ENCODE data around the gene IFNL1.
"Not testable (repeated sequence)": the region's sequence is repeated elsewhere in the genome, so short reads cannot be mapped to it uniquely, and the experiment has no call there.

IFNL1 gene

DNA sequence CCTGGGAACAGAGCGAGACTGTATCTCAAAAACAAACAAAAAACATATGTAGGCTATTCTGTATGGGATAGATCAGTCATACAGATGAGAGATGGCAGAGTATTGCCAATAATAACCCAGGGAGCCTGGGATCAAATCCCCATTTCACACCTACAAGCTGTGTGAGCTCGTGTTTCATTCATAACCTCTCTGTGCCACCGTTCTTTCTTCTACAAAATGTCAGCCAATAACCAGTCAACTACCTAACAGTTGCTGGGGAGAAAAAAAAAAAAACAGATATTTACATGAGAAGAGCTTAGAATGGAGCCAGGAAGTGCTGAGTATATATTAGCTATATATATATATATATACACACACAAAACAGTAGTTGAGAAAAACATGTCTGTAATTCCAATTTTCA lies 34.5 kb upstream of the IFNL1 start:
- H3K27ac ChIP-seq (ENCODE audit: low read depth, low read length): no peak overlapping the region
- no peak overlapping the region for H3K9ac ChIP-seq (ENCODE audit: low read length)
- H3K4me3 ChIP-seq (ENCODE audit: low read depth in 1 of 2, low read length in 2 of 2): no peak overlapping the region
- no peaks in the 10 kb centered on the region for H3K9me3 ChIP-seq (ENCODE audit: low read length)
- no peaks in the 10 kb centered on the region for H3K36me3 ChIP-seq (ENCODE audit: insufficient read depth, low read length)
- no peaks in the 10 kb centered on the region for H3K4me1 ChIP-seq (ENCODE audit: insufficient read depth, low read length)
- H3K27me3 ChIP-seq (ENCODE audit: control insufficient read depth in 1 of 2, insufficient read depth in 2 of 2, low read length in 2 of 2): peaks cover 26 to 57% of the 10 kb centered on the region in 2 donors

DNA sequence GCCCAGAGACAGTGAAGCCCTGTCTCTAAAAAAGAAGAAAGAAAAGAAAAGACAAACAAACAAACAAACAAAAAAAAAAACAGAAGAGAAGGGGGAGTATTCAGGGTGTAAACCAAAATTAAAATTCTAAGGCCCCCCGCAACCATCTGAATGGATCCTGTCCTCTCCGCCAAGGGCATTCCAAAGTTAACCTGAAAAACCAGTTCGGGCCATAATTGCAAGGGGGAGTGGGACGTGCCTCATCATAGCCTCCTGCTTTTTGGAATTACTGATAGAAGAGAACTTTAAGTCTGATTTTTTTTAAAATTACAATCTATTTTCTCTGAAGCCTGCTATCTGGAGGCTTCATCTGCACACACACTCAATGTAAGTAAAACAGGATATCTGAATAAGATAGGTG lies 33.7 kb upstream of the IFNL1 start:
- Histone ChIP-seq H3K9me3 (ENCODE audit: low read length) (no peaks in the 10 kb centered on the region), H3K27ac (ENCODE audit: low read depth, low read length) (no peak overlapping the region), H3K4me3 (ENCODE audit: low read depth in 1 of 2, low read length in 2 of 2) (no peak overlapping the region), H3K36me3 (ENCODE audit: insufficient read depth, low read length) (no peaks in the 10 kb centered on the region), H3K4me1 (ENCODE audit: insufficient read depth, low read length) (no peaks in the 10 kb centered on the region), H3K27me3 (ENCODE audit: control insufficient read depth in 1 of 2, insufficient read depth in 2 of 2, low read length in 2 of 2) (peaks cover 26 to 57% of the 10 kb centered on the region in 2 donors), H3K9ac (ENCODE audit: low read length) (no peak overlapping the region)

DNA sequence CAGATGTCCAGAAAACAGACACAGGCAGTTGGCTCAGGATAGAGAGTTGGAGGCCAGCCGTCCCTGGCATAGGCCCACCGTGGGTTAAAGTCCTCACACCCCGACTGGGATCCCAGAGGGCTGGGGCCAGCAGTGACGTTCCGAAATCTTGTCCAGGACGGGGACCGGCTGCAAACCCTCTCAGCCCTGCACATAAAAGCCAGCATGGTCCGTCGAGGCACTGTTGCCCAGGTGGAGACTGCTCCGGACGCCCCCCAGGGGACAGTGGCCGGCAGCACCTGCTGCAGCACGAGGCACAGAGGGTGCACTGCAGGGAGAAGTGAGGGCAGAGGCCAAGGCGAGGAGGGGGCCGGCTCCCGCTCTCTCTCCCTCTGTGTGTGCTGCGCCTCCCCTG lies 32.3 kb upstream of the IFNL1 start:
- H3K27me3 ChIP-seq (ENCODE audit: control insufficient read depth in 1 of 2, insufficient read depth in 2 of 2, low read length in 2 of 2): peaks cover 26 to 57% of the 10 kb centered on the region in 2 donors

DNA sequence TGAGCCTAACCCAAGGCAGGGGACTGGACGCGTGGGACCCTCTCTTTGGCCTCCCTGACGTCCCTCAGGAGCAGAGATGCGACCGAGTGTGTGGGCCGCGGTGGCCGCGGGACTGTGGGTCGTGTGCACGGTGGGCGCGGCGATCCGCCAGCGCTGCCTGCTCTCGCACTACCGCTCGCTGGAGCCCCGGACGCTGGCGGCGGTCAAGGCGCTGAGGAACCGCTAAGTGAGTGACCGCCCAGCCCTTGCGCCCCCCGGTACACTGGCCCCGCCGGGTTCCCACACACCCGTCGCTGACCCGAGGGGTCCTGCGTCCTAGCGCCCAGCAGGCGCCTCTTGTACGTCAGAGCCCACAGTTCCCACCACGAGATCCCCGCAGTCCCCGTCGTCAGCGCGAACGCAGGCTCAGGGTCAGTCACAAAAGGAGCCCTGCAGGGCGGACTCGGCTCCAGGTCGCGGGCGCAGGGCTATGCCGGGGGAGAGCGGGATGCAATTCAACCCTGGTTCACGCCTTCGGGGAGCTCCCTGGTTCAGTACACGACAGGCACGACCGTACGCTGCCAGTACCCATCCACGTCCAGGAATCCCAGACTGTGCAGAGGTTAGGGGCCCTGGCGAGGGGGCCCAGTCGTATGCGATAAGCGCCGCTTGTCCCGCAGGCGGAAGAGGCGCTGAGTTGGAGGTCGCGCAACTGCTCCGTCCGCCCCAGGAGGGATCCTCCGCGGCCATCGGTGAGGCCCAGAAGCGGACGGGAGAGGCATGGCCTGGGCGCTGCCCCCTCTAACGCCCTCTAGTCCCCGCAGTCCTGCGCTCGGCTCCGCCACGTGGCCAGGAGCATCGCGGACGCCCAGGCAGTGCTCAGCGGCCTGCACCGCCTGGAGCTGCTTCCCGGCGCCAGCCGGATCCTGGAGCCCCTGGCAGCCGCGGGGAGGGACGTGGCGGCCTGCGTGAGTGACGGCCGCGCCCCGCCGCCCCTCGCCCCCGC lies 31.6 kb upstream of the IFNL1 start:
- H3K36me3 ChIP-seq (ENCODE audit: insufficient read depth, low read length): no peaks in the 10 kb centered on the region
- H3K4me3 ChIP-seq (ENCODE audit: low read depth in 1 of 2, low read length in 2 of 2): no peak overlapping the region
- no peak overlapping the region for H3K27ac ChIP-seq (ENCODE audit: low read depth, low read length)
- no peak overlapping the region for H3K9ac ChIP-seq (ENCODE audit: low read length)
- peaks cover 26 to 57% of the 10 kb centered on the region in 2 donors for H3K27me3 ChIP-seq (ENCODE audit: control insufficient read depth in 1 of 2, insufficient read depth in 2 of 2, low read length in 2 of 2)
- H3K4me1 ChIP-seq (ENCODE audit: insufficient read depth, low read length): no peaks in the 10 kb centered on the region
- no peaks in the 10 kb centered on the region for H3K9me3 ChIP-seq (ENCODE audit: low read length)

More for the DNA sequence above, 32.3 kb upstream of the IFNL1 start:
- Histone ChIP-seq H3K27ac (ENCODE audit: low read depth, low read length) (no peak overlapping the region), H3K9ac (ENCODE audit: low read length) (no peak overlapping the region), H3K4me1 (ENCODE audit: insufficient read depth, low read length) (no peaks in the 10 kb centered on the region), H3K9me3 (ENCODE audit: low read length) (no peaks in the 10 kb centered on the region), H3K36me3 (ENCODE audit: insufficient read depth, low read length) (no peaks in the 10 kb centered on the region), H3K4me3 (ENCODE audit: low read depth in 1 of 2, low read length in 2 of 2) (no peak overlapping the region)

DNA sequence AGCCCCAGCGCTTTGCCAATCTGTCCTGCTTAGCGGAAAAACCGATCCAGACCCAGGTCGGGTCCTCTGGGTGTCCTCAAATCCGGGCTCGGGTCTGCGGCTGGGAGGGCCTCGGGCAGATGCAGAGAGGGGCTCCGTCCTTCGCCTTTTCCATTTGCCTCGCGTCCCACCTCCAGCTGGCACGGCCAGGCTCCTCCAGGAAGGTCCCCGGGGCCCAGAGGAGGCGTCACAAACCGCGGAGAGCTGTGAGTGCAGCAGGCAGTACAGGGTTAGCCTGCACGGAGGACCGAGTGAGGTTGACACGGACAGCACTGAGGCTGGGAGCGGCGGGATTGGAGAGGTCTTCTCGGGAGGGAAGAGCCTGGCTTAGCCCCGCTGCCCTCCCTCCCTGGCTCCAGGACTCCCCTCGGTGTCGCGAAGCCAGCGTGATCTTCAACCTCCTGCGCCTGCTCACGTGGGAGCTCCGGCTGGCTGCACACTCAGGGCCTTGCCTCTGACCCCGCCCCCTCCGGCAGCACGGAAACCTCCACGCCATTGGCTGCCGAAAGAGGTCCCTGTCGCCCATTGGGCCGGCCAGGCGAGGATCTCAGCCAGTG lies 30.8 kb upstream of the IFNL1 start:
- H3K27ac ChIP-seq (ENCODE audit: low read depth, low read length): no peak overlapping the region
- no peak overlapping the region for H3K4me3 ChIP-seq (ENCODE audit: low read depth in 1 of 2, low read length in 2 of 2)
- no peaks in the 10 kb centered on the region for H3K4me1 ChIP-seq (ENCODE audit: insufficient read depth, low read length)
- no peaks in the 10 kb centered on the region for H3K36me3 ChIP-seq (ENCODE audit: insufficient read depth, low read length)
- H3K9ac ChIP-seq (ENCODE audit: low read length): no peak overlapping the region
- H3K9me3 ChIP-seq (ENCODE audit: low read length): no peaks in the 10 kb centered on the region
- H3K27me3 ChIP-seq (ENCODE audit: control insufficient read depth in 1 of 2, insufficient read depth in 2 of 2, low read length in 2 of 2): peaks cover 26 to 52% of the 10 kb centered on the region in 2 donors

DNA sequence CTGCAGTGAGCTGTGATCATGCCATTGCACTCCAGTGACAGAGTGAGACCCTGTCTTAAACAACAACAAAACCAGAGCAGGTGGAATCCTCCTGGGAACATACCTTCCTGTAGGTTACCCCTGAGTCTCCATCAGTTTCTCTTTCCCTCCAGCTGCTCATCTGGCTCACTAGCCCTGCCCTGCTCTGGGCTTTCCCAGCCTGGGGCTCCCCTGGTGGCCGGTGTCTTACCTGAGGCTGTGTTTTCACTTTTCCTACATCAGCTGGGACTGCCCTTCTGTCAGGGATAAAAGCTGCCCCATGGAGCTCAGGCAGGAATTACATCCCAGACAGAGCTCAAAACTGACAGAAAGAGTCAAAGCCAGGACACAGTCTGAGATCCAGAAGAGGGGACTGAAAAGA lies 28.1 kb upstream of the IFNL1 start, which contains the start of gene IFNL2:
IFNL2 (plus strand) TSS at position 312 of the 400 bp plus-strand sequence. CDS start 173 bp downstream, outside the sequence.
- not testable (repeated sequence) for H3K27ac ChIP-seq (ENCODE audit: low read depth, low read length); H3K9me3 ChIP-seq (ENCODE audit: low read length); H3K4me3 ChIP-seq (ENCODE audit: low read depth in 1 of 2, low read length in 2 of 2); H3K4me1 ChIP-seq (ENCODE audit: insufficient read depth, low read length); H3K9ac ChIP-seq (ENCODE audit: low read length); H3K36me3 ChIP-seq (ENCODE audit: insufficient read depth, low read length)
- peaks cover 17 to 26% of the 10 kb centered on the region in 2 donors for H3K27me3 ChIP-seq (ENCODE audit: control insufficient read depth in 1 of 2, insufficient read depth in 2 of 2, low read length in 2 of 2)

DNA sequence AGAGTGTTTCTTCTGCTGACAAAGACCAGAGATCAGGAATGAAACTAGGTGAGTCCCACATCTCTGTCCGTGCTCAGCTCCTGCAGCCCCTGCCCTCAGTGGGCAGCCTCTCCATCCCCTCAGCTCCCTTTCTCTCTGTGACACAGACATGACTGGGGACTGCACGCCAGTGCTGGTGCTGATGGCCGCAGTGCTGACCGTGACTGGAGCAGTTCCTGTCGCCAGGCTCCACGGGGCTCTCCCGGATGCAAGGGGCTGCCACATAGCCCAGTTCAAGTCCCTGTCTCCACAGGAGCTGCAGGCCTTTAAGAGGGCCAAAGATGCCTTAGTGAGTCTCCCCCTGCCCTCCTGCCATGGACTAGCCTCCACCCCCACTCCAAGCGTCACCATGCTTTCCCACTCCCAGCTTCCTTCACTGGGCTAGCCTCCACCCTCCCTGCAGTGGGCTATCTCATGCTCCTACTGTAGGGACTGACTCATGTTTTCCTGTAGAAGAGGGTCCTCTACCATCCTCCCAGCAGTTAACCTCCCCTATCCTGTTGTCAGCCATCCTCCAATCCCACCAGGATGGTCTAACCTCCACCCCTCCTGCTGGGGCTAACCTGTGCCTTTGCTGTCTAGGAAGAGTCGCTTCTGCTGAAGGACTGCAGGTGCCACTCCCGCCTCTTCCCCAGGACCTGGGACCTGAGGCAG lies 27.5 kb upstream of the IFNL1 start:
- H3K36me3 ChIP-seq (ENCODE audit: insufficient read depth, low read length); H3K27ac ChIP-seq (ENCODE audit: low read depth, low read length); H3K4me1 ChIP-seq (ENCODE audit: insufficient read depth, low read length); H3K9ac ChIP-seq (ENCODE audit: low read length); H3K9me3 ChIP-seq (ENCODE audit: low read length); H3K4me3 ChIP-seq (ENCODE audit: low read depth in 1 of 2, low read length in 2 of 2): not testable (repeated sequence)
- peaks cover 11 to 20% of the 10 kb centered on the region in 2 donors for H3K27me3 ChIP-seq (ENCODE audit: control insufficient read depth in 1 of 2, insufficient read depth in 2 of 2, low read length in 2 of 2)

DNA sequence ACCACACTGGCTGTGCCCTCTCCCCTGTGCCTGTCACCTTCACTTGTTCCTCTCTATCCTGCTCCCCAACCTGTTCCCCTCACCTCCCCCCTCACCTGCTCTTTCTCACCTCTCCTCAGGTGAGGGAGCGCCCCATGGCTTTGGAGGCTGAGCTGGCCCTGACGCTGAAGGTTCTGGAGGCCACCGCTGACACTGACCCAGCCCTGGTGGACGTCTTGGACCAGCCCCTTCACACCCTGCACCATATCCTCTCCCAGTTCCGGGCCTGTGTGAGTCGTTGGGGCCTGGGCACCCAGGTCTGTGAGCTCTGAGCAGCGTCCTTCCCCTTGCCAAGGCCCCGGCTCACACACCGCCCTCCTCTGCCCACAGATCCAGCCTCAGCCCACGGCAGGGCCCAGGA lies 26.8 kb upstream of the IFNL1 start:
- H3K4me1 ChIP-seq (ENCODE audit: insufficient read depth, low read length); H3K36me3 ChIP-seq (ENCODE audit: insufficient read depth, low read length); H3K9ac ChIP-seq (ENCODE audit: low read length); H3K4me3 ChIP-seq (ENCODE audit: low read depth in 1 of 2, low read length in 2 of 2); H3K9me3 ChIP-seq (ENCODE audit: low read length); H3K27ac ChIP-seq (ENCODE audit: low read depth, low read length): not testable (repeated sequence)
- H3K27me3 ChIP-seq (ENCODE audit: control insufficient read depth in 1 of 2, insufficient read depth in 2 of 2, low read length in 2 of 2): peaks cover 4 to 13% of the 10 kb centered on the region in 2 donors

DNA sequence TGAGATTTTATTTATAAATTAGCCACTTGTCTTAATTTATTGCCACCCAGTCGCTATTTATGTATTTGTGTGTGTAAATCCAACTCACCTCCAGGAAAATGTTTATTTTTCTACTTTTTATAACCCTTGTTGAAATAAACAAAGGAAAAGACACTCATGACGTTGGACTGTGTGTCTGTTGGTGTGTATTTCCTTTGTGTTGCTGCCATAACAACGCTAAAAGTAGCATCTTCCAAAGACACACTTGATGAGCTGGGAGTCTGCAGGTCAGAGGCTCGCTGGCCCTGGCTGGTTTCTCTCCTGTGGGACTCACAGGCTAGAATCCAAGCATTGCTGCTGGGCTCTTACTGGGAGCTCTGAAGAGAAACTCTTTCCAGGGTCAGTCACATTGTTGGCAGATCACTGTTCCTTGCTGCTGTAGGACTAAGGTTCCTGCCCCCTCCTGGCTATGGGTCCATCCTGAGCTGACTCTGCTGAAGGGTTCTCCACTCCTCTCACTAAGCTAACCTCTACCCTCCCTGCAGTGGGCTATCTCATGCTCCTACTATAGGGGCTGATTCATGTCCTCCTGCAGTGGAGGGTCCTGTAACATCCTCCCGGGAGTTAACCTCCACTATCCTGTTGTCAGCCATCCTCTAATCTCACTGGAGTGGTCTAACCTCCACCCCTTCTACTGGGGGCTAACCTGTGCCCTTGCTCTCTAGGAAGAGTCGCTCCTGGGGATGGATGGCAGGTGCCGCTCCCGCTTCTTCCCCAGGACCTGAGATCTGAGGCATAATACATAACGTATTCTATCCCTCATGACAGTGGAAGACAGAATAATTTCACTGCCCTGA lies 26.0 kb upstream of the IFNL1 start:
- H3K27ac ChIP-seq (ENCODE audit: low read depth, low read length): no peak overlapping the region
- H3K36me3 ChIP-seq (ENCODE audit: insufficient read depth, low read length): no peaks in the 10 kb centered on the region
- no peaks in the 10 kb centered on the region for H3K9me3 ChIP-seq (ENCODE audit: low read length)
- H3K9ac ChIP-seq (ENCODE audit: low read length): no peak overlapping the region
- no peaks in the 10 kb centered on the region for H3K4me1 ChIP-seq (ENCODE audit: insufficient read depth, low read length)
- H3K4me3 ChIP-seq (ENCODE audit: low read depth in 1 of 2, low read length in 2 of 2): no peak overlapping the region
- peaks cover 0 to 4% of the 10 kb centered on the region in 2 donors for H3K27me3 ChIP-seq (ENCODE audit: control insufficient read depth in 1 of 2, insufficient read depth in 2 of 2, low read length in 2 of 2)

DNA sequence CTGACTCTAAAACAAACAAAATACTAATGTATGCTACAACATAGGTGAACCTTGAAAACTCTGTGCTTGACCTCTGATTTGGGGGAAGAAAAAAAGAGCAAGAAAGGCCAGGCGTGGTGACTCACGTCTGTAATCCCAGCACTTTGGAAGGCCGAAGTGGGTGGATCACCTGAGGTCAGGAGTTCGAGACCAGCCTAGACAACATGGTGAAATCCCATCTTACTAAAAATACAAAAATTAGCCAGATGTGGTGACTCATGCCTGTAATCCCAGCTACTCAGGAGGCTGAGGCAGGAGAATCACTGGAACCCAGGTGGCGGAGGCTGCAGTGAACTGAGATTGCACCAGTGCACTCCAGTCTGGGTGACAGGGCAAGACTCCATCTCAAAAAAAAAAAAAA lies 22.3 kb upstream of the IFNL1 start:
- H3K4me3 ChIP-seq (ENCODE audit: low read depth in 1 of 2, low read length in 2 of 2); H3K9me3 ChIP-seq (ENCODE audit: low read length); H3K9ac ChIP-seq (ENCODE audit: low read length); H3K4me1 ChIP-seq (ENCODE audit: insufficient read depth, low read length); H3K27me3 ChIP-seq (ENCODE audit: control insufficient read depth in 1 of 2, insufficient read depth in 2 of 2, low read length in 2 of 2); H3K27ac ChIP-seq (ENCODE audit: low read depth, low read length); H3K36me3 ChIP-seq (ENCODE audit: insufficient read depth, low read length): not testable (repeated sequence)

DNA sequence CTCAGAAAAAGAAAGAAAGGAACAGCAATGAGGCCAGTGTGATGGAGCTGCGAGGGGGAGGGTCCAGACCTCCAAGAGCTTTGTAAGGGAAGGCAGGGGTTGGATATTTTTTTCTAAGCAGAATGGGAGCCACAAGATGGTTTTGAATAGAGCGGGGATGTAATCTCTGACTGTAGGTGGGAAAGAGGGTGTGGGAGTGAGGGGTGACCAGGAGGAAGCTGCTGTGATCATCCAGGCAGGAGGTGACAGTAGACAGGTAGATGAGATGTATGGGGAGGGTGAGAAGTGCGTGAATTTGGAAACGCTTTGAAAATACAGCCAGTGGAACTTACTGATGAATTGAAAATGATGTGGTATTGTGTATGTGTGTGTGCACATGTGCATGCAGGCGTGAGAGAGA lies 20.6 kb upstream of the IFNL1 start:
- no peaks in the 10 kb centered on the region for H3K27me3 ChIP-seq (ENCODE audit: control insufficient read depth in 1 of 2, insufficient read depth in 2 of 2, low read length in 2 of 2)
- no peaks in the 10 kb centered on the region for H3K9me3 ChIP-seq (ENCODE audit: low read length)
- no peaks in the 10 kb centered on the region for H3K36me3 ChIP-seq (ENCODE audit: insufficient read depth, low read length)
- H3K27ac ChIP-seq (ENCODE audit: low read depth, low read length): no peak overlapping the region
- no peak overlapping the region for H3K4me3 ChIP-seq (ENCODE audit: low read depth in 1 of 2, low read length in 2 of 2)
- H3K9ac ChIP-seq (ENCODE audit: low read length): no peak overlapping the region
- H3K4me1 ChIP-seq (ENCODE audit: insufficient read depth, low read length): no peaks in the 10 kb centered on the region

All from muscle layer of colon (tissue), 2 donors.